GM21528 (cell line): ENCODE data around the gene GLRX5.
A peak's percentile ranks its signal among the peaks of the same experiment; 100 is the strongest.
"Not testable (repeated sequence)": the region's sequence is repeated elsewhere in the genome, so short reads cannot be mapped to it uniquely, and the experiment has no call there.

Experiments used
- ATAC-seq: cut with Tn5 transposase; IDR thresholded peaks from one replicate; pipeline ENCODE4 v1.9.1; 2021; ENCODE audit warnings: mild to moderate bottlenecking, moderate library complexity; ENCODE audit not compliant: unreplicated experiment, low FRiP score

Gene GLRX5

DNA sequence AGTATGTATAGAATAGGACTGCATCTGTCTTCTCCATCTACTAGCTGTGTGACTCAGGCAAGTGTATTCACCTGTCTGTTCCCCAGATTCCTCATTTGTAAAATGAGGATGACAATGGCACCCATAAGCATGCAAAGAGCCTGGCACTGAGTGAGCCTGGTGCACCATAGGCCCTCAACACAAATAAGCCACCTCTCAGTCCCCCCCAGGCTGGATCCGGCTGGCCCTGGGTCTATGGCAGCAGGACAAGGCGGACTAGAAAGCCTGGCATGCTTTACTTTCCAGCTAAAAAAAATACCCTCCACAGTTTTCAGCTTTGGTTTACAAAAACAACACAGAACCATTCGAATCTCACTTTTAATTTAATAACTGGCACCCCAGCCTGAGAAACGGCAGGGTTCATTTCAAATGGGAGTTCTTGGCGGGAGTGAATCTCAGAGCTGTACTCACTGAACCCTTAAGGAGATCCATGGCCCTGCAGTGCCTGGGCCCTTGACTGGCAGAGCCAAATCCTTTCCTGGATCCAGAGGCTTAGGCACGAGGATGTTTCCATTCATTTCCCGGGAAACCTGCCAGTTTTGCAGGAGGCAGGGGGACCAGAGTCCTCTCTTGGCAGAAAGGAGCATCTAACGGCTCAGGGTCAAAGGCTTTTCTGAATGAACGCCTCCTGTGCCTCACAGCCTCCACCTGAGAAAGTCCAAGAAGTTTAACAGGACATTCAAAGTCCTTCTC, 36.1 kb upstream of the GLRX5 start:
- ATAC-seq = no peak

DNA sequence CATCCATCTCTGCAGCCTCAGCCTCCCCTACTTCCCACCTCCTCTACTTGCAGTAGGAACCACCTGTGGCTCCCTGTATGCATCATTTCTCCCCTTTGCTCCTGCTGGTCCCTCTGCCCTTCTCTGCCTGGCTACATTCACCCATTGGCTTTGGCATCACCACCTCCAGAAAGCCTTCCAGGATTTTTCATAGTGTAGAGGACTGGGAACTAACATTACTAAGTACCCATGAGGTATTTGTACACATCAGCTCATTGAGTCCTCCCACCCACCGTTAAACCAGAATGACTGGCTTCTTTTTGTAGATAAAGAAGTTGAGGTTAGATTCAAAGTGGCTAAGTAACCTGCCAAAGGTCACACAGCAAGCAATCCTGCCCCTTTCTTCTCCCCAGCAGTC, 35.5 kb upstream of the GLRX5 start:
- no peak for ATAC-seq

DNA sequence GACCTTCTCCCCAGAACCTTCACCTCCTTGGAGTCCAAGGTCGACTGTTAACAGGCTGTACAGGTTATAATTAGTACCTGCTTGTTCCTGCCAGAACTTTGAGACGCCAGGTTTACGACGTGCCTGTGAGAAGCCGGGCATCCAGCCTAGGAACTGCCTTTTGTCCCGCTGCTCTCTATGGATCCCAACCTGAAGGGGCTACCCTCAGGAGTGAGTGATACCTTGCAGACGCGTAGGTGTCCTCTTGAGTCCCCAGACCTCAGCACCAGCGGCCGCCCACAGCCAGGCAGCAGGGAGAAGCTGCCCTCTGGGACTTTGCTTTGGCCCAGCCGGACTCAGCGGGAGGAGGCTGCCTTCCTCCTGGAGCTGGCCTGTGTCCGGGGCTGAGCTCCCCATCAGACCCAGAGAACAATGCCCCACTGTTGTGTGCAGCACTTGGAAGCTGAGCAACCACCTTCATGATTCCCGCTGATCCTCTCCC, 34.6 kb upstream of the GLRX5 start:
- no peak for ATAC-seq

DNA sequence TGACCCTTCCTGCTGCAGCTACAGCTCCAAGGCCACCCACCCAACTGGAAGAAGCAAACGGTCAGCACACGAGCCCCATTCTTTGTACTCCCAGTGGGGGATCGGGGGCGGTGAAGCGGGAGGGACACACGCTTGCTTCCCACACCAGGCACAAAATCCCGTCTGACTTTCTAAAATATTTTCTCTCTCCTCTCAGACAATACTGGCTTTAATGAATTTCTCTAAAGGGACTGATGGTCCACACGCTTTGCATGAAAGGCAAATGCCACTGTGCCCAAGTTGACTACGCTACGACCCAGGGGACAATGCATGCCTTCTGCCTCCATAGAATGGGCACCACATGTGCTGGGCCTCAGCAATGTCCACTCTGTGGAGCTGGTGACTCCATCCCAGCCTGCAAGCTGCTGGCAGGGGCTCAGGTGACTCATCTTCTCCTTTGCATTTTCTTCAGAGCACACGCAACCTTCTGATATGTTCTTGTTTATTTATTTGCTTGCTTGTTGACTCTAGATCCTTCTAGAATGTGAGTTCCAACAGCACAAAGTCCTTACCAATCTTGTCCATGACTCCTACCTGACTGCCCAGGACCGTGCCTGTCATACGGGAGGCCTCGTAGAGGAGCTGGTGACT, 34.0 kb upstream of the GLRX5 start:
- ATAC-seq = no peak

DNA sequence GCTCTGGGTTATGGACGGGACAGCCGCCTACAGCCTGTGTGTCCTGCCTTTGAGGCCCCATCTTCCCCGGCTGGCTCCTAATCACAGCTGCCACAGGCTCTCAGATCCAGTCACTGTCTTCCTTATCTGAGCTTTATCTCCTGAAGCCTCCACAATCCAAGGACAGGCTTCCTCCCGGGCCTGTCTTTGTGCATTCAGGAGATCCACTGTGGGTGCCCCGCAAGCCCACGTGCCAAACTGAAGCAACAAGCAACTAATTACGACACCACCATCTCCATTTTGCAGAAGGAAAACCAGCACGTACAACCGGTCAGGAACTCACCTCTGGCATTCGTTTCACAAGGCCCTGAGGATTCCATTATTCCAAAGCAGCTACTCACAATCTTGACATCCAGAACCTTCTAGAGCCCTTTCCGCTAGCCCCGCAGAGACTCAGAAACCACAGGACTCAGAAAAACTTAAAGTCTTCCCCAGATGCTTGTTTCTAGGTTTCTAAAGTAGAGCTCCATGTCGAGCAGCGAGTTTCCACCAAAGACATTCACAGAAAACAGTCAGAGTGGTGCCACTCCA, 32.4 kb upstream of the GLRX5 start:
- no peak for ATAC-seq

DNA sequence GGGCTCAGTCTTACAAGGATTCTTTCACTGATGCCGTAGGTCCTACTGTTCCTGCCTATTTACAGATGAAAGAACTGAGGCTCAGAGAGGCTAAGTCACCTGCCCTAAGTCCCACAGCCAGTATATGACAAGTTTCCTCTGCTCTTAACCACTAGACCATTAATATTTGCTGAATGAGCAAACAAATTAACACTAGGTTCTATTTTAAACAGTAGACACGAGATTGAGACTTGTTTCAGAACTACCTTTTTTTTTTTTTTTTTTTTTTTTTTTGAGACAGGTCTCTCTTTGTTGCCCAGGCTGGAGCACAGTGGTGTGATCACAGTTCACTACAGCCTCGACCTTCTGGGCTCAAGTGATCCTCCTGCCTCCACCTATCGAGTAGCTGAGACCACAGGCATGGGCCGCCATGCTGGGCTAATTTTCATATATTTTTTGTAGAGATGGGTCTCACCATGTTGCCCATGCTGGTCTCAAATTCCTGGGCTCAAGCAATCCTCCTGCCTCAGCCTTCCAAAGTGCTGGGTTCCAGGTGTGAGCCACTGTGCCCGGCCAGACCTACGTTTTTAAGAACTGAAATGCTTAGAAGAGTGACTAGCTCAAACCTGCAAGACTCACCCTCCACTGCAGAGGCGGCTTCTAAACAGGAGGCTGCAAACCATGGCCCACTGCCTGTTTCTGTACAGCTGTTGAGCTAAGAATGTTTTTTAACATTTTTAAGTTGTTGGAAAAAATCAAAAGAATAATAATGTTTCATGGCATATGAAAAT, 31.3 kb upstream of the GLRX5 start:
- ATAC-seq = peak; percentile 45

DNA sequence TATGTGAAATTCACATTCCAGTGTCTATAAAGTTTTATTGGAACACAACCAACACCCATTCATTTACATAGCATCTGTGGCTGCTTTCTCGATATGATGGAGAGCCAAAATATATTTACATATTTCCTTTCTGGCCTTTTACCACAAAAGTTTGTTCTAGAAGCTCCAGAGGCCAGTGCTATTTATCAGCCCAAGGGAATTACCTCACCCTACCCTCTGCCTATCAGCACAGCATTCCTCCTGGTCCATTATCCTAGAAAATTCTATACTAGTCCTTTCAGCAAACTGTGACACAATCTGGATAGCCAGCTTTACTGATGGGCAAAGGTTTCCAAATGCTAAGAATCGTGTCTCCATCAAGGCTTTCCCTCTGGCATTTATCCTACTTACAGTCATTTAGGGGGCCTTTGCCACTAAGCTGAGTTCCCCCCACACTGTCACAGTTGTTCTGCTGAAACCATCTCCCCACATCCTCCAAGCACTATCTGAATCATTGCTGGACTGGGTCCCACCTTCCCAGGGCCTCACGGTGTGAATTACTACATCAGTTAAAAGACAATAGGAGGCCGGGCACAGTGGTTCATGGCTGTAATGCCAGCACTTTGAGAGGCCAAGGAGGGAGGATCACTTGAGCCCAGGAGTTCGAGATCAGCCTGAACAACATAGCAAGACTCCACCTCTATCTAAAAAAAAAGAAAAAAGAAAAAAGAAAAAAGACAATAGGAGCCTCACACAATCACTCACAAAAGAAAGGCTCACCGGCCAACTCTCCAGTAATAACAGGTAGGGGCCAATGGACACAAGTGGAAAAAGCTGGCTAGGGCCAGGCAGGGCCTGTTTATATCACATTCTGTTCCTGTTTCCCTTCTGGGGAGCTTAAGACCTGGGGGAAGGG, 30.5 kb upstream of the GLRX5 start:
- ATAC-seq = no peak

DNA sequence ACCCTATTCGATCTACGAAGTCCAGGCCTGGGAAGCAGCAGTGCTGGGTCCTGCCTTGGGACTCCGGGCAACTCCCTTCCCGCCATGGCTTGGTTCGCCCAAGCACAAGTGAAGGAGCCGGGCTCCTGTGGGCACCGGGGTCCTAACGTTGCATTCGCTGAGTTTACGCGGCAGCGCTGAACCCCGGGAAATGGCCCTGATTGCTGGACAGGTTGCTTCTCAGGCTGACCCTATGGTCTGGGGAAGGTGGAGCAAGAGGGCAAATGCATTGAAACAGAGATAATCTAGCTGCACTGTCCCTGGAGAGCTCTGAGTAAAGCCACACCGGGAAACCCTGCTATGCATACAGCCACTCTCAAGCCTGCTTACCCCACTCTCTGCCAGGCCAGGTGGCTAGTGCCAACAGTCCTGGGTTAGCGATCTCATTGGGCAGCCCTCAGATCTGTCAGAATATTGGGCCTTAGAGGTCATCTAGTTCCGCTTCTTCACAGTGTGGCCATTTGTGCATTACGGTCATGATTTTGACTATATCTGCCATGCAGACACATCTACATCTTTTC, 29.7 kb upstream of the GLRX5 start:
- peak; percentile 46 for ATAC-seq

DNA sequence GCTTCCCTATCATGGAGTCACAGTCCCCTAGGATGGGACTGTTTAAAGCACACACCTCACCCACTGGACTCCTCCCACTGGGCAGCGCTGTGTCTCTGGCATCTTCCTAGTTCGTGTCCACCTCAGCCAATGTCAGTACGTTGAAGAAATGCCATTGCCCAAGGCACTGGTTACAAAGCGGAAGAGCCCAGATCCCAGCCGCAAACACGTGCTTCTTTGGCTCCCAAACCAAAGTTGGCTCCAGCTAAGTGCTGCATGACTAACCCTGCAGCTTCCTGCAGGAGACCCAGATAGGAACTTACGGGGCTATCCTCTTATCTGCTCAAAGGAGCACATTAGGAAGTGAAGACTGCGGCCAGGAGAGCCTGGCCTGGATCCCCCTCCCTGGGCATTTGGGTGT, 27.7 kb upstream of the GLRX5 start:
- ATAC-seq = no peak

DNA sequence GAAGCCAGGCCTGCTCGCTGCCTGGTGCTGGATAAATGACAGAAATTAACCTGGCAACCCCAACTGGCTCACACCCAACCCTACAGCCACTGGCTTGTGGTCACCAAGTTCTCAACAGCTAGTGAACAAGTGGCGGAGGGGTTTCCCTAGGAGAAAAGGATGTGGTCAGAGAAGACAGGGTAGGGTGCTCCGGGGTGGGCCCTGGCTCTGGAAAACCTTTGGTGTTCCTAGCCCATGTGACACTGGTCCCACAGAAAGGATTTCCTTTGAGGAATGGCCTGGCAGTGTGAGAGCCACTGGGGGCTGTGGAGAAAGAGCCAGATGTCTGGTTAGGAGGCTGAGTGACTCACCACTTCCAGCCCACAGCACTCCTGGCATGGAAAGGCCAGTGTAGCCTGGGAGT, 27.1 kb upstream of the GLRX5 start:
- ATAC-seq = no peak

DNA sequence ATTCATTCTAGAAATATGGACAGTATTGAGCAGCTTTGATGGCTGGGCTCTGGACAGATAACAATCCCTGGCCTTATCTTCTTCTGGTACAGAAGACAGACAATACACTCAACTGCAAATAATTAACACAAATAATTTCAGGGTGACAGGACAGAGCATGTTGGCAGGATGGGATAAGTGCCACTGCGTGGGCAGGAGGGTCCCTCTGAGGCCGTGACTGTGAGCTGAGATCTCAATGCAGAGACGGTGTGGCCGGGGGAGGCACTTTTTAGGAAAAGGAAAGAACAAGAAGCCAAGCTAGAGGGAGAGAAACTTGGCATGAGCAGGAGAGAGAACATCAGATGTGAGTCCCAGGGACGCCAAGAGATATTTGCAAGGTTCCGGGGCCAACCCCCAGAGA, 26.5 kb upstream of the GLRX5 start:
- ATAC-seq = no peak

DNA sequence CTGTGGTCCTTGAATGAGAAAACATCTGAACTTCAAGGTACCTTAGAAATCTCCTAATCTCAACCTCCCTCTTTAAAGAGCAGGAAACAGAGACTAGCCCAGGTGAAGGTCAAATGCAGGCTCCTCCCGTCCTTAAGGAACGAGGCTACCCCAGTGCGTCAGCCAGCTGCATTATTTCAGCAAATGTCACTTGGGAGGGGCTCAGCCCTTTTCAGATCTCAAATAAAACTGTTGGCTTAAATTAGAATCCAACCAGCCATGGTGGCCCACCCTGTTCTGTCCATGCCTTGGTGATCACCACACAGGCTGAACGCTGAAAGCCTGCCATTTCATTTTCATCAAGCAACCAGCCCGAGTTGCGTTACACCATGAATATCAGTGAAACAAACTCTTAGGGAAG, 25.4 kb upstream of the GLRX5 start:
- ATAC-seq = no peak

DNA sequence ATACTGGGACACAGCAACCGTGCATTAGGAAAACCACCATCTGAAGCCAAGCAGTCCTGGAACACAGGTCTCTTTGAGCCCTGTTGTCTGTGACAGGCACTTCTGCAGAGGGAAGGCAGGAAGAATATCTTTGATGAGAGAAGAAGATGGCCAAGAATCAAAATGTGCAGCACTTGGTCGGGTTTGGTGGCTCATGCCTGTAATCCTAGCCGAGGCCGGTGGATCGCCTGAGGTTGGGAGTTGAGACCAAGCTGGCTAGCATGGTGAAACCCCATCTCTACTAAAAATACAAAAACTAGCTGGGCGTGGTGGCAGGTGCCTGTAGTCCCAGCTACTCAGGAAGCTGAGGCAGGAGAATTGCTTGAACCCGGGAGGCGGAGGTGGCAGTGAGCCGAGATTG, 24.5 kb upstream of the GLRX5 start:
- ATAC-seq = not testable (repeated sequence)

DNA sequence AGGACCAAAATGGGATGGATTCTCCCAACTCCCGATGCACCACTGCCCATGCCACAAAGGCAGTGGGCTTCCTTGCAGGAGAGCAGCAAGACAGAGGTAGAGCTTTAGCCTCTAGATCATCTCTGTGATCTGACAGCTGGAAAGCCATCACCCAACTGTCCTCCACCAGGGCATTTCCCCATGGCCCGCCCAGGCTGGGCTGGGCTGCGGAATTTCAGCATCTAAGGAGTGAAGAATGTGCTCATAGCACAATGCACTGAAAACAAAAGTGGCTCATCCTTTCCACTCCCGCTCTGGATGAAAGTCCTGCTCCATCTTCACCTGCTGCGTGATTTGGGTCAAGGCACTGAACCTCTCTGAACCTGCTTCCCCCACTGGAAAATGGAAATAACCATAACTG, 24.0 kb upstream of the GLRX5 start:
- no peak for ATAC-seq

DNA sequence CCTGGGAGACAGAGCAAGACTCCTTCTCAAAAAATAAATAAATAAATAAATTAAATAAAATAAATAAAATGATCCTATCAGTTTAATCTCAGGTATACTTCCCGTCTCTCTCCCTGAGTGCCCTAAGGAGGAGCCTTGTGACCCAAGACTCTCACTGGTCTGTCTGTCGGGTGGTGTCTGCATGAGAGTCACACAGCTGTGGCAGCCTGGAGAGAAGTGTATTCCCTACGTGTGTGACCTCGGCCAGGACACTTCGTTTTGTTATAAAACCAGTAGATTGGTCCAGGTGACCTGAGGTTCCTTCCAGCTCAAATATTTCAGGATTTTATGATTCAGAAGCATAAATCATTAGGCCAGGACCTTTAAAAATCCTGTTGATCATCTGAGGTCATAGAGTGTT, 23.2 kb upstream of the GLRX5 start:
- no peak for ATAC-seq

DNA sequence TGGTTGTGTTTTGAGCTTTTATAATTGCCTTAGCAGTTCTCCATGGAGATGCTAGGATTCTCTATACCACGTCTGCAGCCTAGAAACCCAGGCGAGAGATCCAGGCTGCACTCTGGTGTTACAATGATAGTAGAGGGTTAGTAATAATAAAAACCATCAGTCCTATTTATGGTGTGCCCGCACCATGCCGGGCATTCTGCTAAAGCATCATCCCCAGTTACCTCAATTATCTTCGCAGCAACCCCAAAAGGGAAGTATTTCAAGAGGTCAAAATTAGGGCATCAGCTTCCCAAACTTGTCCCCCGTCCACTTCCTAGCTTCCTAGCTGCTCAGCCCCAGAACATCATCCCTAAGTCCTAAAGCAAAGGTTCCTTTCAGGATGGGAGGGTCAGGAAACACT, 21.6 kb upstream of the GLRX5 start:
- ATAC-seq = no peak

DNA sequence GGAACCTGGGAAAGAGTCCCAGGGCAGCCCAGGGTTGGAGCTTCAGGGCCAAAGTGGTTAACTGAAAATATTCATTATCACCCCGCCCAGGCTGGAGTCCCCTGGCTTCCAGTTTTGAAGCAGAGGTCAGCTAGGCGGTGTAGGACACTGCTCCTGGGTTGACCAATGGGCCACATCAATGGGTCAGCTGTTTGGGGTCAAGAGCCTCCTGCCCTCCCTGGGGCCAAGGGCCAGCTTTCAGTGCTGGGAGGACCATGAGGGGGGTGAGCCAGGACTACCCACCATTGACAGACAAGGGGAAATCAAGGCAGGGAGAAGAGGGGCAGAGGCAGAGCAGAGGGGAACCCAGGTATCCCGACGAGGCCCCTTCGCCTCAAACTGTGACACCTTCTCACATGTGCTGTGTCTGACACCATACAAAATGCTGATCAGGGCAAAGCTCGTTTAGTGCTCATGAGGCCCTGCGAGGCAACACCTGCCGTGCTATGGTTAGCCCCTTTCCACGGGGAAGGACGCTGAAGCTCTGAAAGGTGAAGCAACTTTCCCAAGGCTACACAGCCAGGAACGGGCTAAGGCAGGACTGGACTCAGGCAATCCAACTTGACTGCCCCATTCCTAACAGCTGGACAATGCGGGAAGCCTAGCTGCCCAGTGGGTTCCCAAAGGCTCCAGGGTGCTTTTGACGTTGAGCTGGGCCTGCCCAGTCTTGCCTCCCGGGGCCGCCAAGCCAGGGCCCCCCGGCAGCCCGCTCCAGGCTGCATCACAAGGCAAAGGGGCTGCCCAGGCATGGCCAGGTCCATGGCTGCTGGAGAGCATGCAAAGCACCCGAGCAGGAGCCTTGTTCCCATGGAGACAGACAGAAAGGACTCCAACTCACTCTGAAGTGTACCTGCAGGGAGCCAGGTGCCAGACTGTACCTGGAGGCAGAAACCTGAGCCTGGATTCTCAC, 20.4 kb upstream of the GLRX5 start:
- no peak for ATAC-seq

DNA sequence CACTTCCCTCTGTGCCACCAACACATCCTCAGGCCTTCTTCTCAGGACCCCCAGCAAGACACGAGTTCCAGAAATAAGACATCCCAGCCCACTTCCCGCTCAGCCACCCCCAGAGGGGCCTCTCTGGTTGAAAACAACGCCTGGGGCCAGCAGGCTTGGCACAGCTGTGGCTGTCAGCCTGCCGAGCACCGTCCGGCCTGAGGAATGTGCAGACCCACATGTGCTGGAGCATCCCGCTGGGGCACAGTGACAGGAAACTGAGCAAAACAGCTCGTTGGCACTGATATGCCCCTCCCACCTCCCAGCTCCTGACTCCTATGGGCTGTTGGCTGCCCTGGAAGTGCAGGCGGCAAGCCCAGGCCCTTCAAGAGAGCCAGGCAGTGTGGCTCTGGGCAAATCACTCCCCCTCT, 19.8 kb upstream of the GLRX5 start:
- ATAC-seq = no peak
